BLaER1 (cell line): ENCODE results near the gene MOCOS.
"Not testable (repeated sequence)": the region's sequence is repeated elsewhere in the genome, so short reads cannot be mapped to it uniquely, and the experiment has no call there.

ENCODE experiments used
- H3K27ac ChIP-seq: shearing (Covaris generic); formaldehyde crosslinking; 2 replicates; pipeline ENCODE4 v1.8.1; 2022
- H3K27me3 ChIP-seq: shearing (Covaris generic); formaldehyde crosslinking; 2 replicates; pipeline ENCODE4 v1.8.1; 2022
- H3K36me3 ChIP-seq: shearing (Covaris generic); formaldehyde crosslinking; 2 replicates; pipeline ENCODE4 v1.8.1; 2022
- H3K4me1 ChIP-seq: shearing (Covaris generic); formaldehyde crosslinking; 2 replicates; pipeline ENCODE4 v1.8.1; 2022
- H3K4me2 ChIP-seq: shearing (Covaris generic); formaldehyde crosslinking; 2 replicates; pipeline ENCODE4 v1.8.1; 2022
- H3K4me3 ChIP-seq: shearing (Covaris generic); formaldehyde crosslinking; 2 replicates; pipeline ENCODE4 v1.8.1; 2022
- H3K9ac ChIP-seq: shearing (Covaris generic); formaldehyde crosslinking; 2 replicates; pipeline ENCODE4 v1.8.1; 2022
- H3K9me3 ChIP-seq: shearing (Covaris generic); formaldehyde crosslinking; 2 replicates; pipeline ENCODE4 v1.8.1; 2022
- H4K20me1 ChIP-seq: shearing (Covaris generic); formaldehyde crosslinking; 2 replicates; pipeline ENCODE4 v1.8.1; 2022
- Cebpa-rat ChIP-seq: shearing (Covaris generic); IDR thresholded peaks from 2 replicates; pipeline ENCODE4 v1.8.1; 2022

The MOCOS gene

DNA sequence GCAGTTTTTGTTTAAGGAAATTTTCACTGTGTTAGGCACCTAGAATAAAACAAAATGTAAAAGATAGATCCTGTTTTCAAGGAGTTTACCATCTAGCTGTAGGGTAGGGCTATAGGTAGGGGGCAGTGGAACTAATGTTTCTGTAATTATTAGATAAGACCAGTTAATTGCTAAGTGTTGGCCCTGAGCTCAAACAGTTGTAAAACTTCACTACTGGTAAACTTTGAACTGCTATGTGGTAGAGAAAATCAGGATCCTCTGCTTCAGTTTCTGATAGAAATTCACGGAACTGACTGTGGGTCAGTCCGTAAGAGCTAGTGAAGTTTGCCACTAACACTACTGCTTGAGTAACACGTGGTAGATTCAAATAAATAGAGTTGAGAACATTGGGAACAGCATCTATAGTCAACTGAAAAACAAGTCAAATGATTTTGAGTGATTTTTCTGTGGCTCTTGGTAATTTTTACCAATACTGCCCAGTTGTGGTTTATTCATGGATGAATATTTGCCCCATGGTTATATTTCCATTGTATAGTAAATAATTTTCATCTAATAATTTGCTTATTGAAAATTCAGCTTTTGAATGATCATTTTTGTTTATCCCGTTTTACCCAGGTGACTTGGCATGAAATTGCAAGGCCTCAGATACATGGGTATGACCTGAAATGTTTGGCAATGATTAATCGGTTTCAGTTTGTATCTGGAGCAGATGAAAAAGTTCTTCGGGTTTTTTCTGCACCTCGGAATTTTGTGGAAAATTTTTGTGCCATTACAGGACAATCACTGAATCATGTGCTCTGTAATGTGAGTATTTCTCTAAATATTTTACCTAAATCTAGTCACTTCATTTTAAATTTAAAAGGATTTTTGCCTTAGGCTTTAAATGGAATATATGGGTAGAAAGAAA lies 31.2 kb upstream of the MOCOS start:
- H3K9me3 ChIP-seq, result no peaks in the 10 kb centered on the region
- no peak overlapping the region for H3K4me3 ChIP-seq
- no peak overlapping the region for H3K4me2 ChIP-seq
- H3K27me3 ChIP-seq, result no peaks in the 10 kb centered on the region
- H3K9ac ChIP-seq, result no peak overlapping the region
- no peaks in the 10 kb centered on the region for H3K4me1 ChIP-seq
- H3K27ac ChIP-seq, result no peak overlapping the region
- peaks cover 100% of the 10 kb centered on the region for H3K36me3 ChIP-seq
- peaks cover 41% of the 10 kb centered on the region for H4K20me1 ChIP-seq
- TF ChIP-seq Cebpa-rat, result no peak

DNA sequence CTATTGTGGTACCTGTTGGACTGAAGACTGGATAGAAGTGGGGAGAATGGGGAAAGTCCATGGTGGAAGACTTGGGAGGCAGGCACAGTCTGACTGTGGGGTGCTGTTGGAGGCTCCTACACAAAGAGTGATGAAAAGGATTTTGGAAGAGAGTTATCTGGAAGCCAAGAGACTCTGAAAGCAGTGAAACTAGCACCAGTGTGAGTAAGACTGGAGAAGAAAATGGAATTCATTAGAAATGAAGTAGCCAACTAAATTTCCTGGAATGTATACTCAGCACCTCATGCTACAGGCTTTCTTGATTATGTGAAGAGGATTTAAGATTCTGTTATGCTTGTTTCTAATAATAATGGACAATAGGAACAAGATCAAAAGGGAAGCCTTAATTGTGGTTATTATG lies 29.9 kb upstream of the MOCOS start:
- H3K27ac ChIP-seq, result no peak overlapping the region
- H3K9ac ChIP-seq, result no peak overlapping the region
- H3K4me1 ChIP-seq, result no peaks in the 10 kb centered on the region
- H3K4me3 ChIP-seq, result no peak overlapping the region
- peaks cover 40% of the 10 kb centered on the region for H4K20me1 ChIP-seq
- H3K36me3 ChIP-seq, result peaks cover 100% of the 10 kb centered on the region
- no peak overlapping the region for H3K4me2 ChIP-seq
- no peaks in the 10 kb centered on the region for H3K9me3 ChIP-seq
- no peak for TF ChIP-seq Cebpa-rat
- no peaks in the 10 kb centered on the region for H3K27me3 ChIP-seq

DNA sequence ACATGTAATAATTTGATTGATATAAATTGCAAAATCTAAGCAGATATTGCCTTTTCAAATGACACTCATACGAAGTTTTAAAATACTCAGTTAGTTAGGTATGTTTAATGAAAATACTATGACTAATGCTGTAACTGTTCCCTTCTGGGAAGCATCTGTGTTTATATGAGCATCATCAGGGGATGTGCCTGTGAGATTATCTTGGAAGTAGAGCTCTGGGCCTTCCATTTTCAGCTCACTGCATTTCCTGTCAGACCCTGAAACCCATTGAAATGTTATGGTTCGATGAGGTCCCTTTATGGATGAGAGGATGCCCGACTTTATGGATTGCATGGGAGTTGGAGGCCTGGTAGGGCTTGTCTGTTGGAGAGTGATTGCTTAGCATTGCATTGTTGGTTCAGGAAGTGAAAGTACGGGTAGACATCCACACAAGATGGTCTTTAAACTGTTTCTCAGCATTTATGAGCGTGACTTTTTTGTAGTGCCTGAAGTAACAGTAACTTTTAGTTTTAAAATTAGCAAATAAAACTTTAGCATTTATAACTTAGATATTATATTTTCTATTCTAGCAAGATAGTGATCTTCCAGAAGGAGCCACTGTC lies 28.9 kb upstream of the MOCOS start:
- H3K4me2 ChIP-seq, result no peak overlapping the region
- no peak overlapping the region for H3K27ac ChIP-seq
- H3K9me3 ChIP-seq, result no peaks in the 10 kb centered on the region
- no peak overlapping the region for H3K4me3 ChIP-seq
- no peaks in the 10 kb centered on the region for H3K4me1 ChIP-seq
- TF ChIP-seq Cebpa-rat, result no peak
- H3K9ac ChIP-seq, result no peak overlapping the region
- H4K20me1 ChIP-seq, result peaks cover 34% of the 10 kb centered on the region
- H3K27me3 ChIP-seq, result no peaks in the 10 kb centered on the region
- H3K36me3 ChIP-seq, result peaks cover 100% of the 10 kb centered on the region

DNA sequence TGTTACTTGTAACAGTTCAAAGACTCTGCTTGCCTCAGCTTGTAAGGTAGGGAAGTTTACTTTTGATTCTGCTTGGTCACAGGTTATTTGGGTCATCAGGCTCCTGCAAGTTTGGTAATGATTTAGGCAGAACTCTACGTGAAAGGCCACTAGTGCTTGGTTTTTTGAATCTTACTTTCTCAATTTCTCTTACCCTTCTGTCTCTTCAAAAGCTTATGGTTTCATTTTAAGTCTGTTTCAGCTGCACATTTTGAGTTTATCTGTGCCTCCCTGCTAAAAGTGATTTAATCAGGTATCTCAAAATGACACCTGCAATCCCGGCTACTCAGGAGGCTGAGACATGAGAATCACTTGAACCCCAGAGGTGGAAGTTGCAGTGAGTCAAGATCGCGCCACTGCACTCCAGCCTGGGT lies 26.3 kb upstream of the MOCOS start:
- Histone ChIP-seq H3K27me3 (no peaks in the 10 kb centered on the region), H3K4me3 (no peak overlapping the region), H3K9ac (no peak overlapping the region), H3K9me3 (no peaks in the 10 kb centered on the region), H3K27ac (no peak overlapping the region), H3K36me3 (peaks cover 100% of the 10 kb centered on the region), H3K4me1 (no peaks in the 10 kb centered on the region), H3K4me2 (no peak overlapping the region), H4K20me1 (peaks cover 32% of the 10 kb centered on the region)
- no peak for TF ChIP-seq Cebpa-rat

DNA sequence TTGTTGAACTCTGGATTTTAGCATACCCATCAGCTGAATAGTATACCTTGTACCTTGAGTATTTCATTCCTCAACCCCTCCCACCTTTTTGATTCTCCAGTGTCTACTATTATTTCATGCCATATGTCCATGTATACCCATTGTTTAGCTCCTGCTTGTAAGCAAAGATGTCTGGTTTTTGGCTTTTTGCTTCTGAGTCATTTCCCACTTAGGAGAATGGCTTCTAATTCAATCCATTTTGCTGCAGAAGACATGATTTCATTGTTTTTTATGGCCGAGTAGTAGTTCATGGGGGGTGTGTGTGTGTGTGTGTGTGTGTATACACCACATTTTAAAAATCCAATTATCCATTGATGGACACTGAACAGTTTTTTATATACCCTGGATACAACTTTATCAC lies 24.3 kb upstream of the MOCOS start:
- Histone ChIP-seq H3K9me3 (no peaks in the 10 kb centered on the region; the same call in 1 of the 2 replicates), H3K4me2 (no peak overlapping the region), H3K27ac (no peak overlapping the region), H3K4me1 (no peaks in the 10 kb centered on the region), H3K4me3 (no peak overlapping the region), H3K36me3 (peaks cover 100% of the 10 kb centered on the region), H4K20me1 (peaks cover 24% of the 10 kb centered on the region; the same call in 1 of the 2 replicates), H3K27me3 (no peaks in the 10 kb centered on the region), H3K9ac (no peak overlapping the region)
- TF ChIP-seq Cebpa-rat, result no peak

DNA sequence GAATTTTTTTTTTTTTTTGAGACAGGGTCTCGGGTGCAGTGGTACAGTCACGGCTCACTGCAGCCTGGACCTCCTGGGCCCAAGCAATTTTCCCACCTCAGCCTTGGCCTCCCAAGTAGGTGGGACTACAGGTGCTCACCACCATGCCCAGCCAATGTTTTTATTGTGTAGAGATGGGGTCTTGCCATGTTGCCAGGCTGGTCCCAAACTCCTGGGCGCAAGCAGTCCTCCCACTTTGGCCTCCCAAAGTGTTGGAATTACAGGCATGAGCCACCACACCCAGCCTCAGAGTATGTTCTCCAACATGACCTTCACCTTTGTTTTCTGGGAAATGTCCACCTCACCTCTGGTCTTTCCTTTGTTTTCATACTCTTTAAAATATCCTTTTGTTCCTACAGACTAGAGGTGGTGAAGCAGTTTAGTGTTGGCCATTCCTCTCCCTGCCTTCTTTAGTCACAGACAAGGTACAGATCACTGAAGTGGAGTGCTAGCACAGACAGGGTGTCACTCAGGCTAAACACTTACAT lies 19.5 kb upstream of the MOCOS start:
- Histone ChIP-seq H3K4me3 (no peak overlapping the region), H3K4me1 (no peaks in the 10 kb centered on the region), H3K9me3 (no peaks in the 10 kb centered on the region; the same call in 1 of the 2 replicates), H3K27me3 (no peaks in the 10 kb centered on the region), H3K9ac (no peak overlapping the region), H3K27ac (no peak overlapping the region), H3K4me2 (no peak overlapping the region), H3K36me3 (peaks cover 100% of the 10 kb centered on the region), H4K20me1 (no peaks in the 10 kb centered on the region)
- TF ChIP-seq Cebpa-rat, result no peak

DNA sequence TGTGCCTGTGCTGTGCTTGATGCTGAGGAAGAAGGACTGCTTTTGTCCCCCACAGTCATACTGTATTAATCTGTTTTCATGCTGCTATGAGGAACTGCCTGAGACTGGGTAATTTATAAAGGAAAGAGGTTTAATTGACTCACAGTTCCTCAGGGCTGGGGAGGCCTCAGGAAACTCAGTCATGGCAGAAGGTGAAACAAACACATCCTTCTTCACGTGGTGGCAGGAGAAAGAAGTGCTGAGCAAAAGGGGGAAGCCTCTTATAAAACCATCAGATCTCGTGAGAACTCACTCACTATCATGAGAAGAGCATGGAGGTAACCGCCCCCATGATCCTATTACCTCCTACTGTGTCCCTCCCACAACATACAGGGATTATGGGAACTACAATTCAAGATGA lies 19.0 kb upstream of the MOCOS start:
- H3K4me1 ChIP-seq, H3K27me3 ChIP-seq, H3K4me2 ChIP-seq, H4K20me1 ChIP-seq, H3K27ac ChIP-seq, H3K9ac ChIP-seq, H3K4me3 ChIP-seq, H3K9me3 ChIP-seq: not testable (repeated sequence)
- H3K36me3 ChIP-seq, result peaks cover 99% of the 10 kb centered on the region

DNA sequence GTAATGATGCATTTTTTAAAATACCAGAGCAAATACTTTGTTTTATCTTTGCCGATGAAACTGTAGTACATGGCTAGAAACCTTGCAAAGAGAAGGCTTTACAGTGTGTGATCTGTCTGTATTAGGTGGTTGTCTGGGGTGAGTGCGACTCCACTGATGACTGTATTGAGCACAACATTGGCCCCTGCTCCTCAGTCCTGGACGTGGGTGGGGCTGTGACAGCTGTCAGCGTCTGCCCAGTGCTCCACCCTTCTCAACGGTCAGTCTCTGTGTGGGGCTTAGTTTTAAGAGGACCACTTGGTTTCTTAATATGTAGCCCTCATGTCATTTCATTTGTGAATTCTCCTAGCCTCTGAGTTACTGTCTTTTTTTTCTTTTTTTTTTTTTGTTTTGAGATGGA lies 17.4 kb upstream of the MOCOS start:
- Histone ChIP-seq H3K27ac (no peak overlapping the region), H3K9ac (no peak overlapping the region), H3K4me3 (no peak overlapping the region), H3K36me3 (peaks cover 96% of the 10 kb centered on the region), H4K20me1 (no peaks in the 10 kb centered on the region), H3K9me3 (no peaks in the 10 kb centered on the region; the same call in 1 of the 2 replicates), H3K4me1 (no peaks in the 10 kb centered on the region), H3K4me2 (no peak overlapping the region), H3K27me3 (no peaks in the 10 kb centered on the region)
- TF ChIP-seq Cebpa-rat, result no peak

DNA sequence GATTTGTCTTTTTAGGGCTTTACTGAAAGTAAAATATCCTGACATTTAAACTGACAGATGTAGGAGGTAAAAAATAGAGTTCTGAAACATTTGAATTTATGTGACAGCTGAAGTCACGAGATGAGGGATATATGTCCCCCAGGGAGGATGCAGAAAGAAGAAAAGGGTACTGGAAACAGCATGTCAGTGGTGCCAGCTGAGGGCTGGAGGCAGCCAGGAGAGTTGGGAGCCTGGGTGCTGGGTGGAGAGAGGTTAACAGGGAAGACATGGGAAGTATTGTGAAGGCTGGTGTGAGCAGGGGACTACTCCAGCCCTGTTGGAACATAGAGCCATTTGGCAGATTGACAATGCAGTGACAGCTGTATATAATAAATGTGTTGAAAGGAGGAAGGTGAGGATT lies 11.8 kb upstream of the MOCOS start:
- H3K27ac ChIP-seq, result no peak overlapping the region
- H3K9ac ChIP-seq, result no peak overlapping the region
- H3K4me1 ChIP-seq, result no peaks in the 10 kb centered on the region; the same call in 1 of the 2 replicates
- H3K27me3 ChIP-seq, result no peaks in the 10 kb centered on the region
- H3K4me3 ChIP-seq, result no peak overlapping the region
- no peaks in the 10 kb centered on the region for H4K20me1 ChIP-seq
- H3K9me3 ChIP-seq, result no peaks in the 10 kb centered on the region
- no peak overlapping the region for H3K4me2 ChIP-seq
- peaks cover 73% of the 10 kb centered on the region for H3K36me3 ChIP-seq
- no peak for TF ChIP-seq Cebpa-rat

DNA sequence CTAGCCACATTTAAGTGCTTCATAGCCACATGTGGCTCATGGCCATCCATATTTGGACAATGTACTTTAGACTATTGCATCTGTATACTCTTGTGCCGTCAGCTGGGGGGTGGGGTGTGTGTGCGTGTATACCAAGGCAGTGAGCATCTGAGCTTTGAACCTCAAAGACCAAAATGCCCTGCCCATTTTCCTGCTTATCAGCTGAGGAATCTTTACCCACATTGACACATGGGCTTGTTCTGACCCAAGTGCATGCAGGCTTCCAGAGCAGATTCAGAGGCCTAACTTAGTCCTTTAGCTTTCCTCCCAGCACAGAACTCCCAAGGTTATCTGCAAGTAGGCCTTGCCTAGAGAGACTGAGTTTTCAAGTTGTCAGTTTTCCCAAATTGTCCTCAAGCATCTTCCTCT lies 11.1 kb upstream of the MOCOS start:
- H3K36me3 ChIP-seq, result peaks cover 66% of the 10 kb centered on the region

More for the DNA sequence above, 11.1 kb upstream of the MOCOS start:
- Histone ChIP-seq H3K27me3 (no peaks in the 10 kb centered on the region), H3K9ac (no peak overlapping the region), H3K4me1 (no peaks in the 10 kb centered on the region; the same call in 1 of the 2 replicates), H3K4me3 (no peak overlapping the region), H3K9me3 (no peaks in the 10 kb centered on the region), H3K4me2 (no peak overlapping the region), H4K20me1 (no peaks in the 10 kb centered on the region), H3K27ac (no peak overlapping the region)
- no peak for TF ChIP-seq Cebpa-rat
